ENCODE measurements around the gene NUP160. TPM values are rescaled to one million over a fixed set of nuclear protein-coding genes. Genes with fewer than 3 reads are reported as not detected.
"Not testable (repeated sequence)": the region's sequence is repeated elsewhere in the genome, so short reads cannot be mapped to it uniquely, and the experiment has no call there.

NUP160 gene
- total RNA-seq, 2 experiments from 2014 or later: 66.3 to 67.3 TPM

- Mint-ChIP-seq H3K4me1 (peaks cover 8% of the 10 kb centered on the region), H3K27ac (no peak overlapping the region), H3K36me3 (ENCODE audit: low read depth) (peaks cover 28% of the 10 kb centered on the region), H3K9me3 (no peaks in the 10 kb centered on the region), H3K4me3 (no peak overlapping the region), H3K27me3 (no peaks in the 10 kb centered on the region)
- POLR2A ChIA-PET: no interaction called here
- CTCF ChIA-PET: no interaction called here
- DNase-seq: no peak
Observed at GRCh38 chr11:47773882-47774281, 74.3 kb downstream of the NUP160 start.

- CTCF ChIA-PET: interaction anchor here (0.6 to 1.5 kb wide), 3 partner anchors 8 to 330 kb away, joined by 3 to 6 read pairs (median 4); no protein-coding TSS in a partner anchor
- H3K4me3 Mint-ChIP-seq, H3K9me3 Mint-ChIP-seq, DNase-seq, H3K27me3 Mint-ChIP-seq, POLR2A ChIA-PET: not testable (repeated sequence)
- peaks cover 22% of the 10 kb centered on the region for H3K4me1 Mint-ChIP-seq
- H3K36me3 Mint-ChIP-seq (ENCODE audit: low read depth): peaks cover 18% of the 10 kb centered on the region
- peak overlapping the region; percentile 80 for H3K27ac Mint-ChIP-seq
Observed at GRCh38 chr11:47769556-47769955, 78.6 kb downstream of the NUP160 start.

DNA sequence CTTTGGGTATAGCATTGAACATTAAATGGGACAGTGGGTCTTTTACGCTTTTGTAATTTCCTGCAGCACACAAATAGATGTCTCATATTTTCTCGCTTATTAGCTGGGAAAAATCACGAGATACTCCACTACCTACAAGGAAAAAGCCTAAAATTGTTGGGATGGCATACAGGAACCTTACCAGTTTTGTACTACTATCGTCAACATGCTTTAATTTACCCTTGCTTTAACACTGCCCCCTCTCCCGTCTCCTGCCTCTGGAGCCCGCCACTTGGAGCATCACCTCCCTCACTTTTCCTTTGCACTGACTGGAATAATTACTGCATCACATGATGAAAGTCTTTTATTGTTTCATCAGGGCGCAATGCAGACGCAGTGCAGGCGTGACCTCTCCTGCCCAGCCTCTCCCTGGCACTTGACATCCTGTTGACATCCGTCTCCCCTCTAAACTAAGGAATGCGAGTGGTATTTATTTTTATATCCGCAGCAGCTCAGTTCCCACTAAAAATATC is 80.0 kb downstream of the NUP160 start:
- CTCF ChIA-PET: interaction anchor here (1.3 to 1.5 kb wide), 2 partner anchors 8 to 10 kb away, joined by 3 to 4 read pairs; no protein-coding TSS in a partner anchor

GRCh38 chr11:47766509-47767227 is 81.5 kb downstream of the NUP160 start:
- Mint-ChIP-seq H3K9me3 (no peaks in the 10 kb centered on the region), H3K27me3 (no peaks in the 10 kb centered on the region), H3K36me3 (ENCODE audit: low read depth) (peaks cover 32% of the 10 kb centered on the region), H3K4me3 (peak overlapping the region; percentile 98), H3K27ac (peak overlapping the region; percentile 100), H3K4me1 (peaks cover 29% of the 10 kb centered on the region)
- CTCF ChIA-PET: no interaction called here
- POLR2A ChIA-PET: no interaction called here
- DNase-seq: peak; percentile 83

More for the DNA sequence above, 80.0 kb downstream of the NUP160 start:
- H3K27ac Mint-ChIP-seq: peak overlapping the region; percentile 100
- DNase-seq: peak; percentile 37
- H3K4me1 Mint-ChIP-seq: peaks cover 29% of the 10 kb centered on the region
- POLR2A ChIA-PET: interaction anchor here (0.6 to 0.7 kb wide), 2 partner anchors 368 to 546 kb away, joined by 3 to 4 read pairs; no protein-coding TSS in a partner anchor
- no peaks in the 10 kb centered on the region for H3K27me3 Mint-ChIP-seq
- H3K36me3 Mint-ChIP-seq (ENCODE audit: low read depth): peaks cover 27% of the 10 kb centered on the region
- H3K9me3 Mint-ChIP-seq: no peaks in the 10 kb centered on the region
- peak overlapping the region; percentile 98 for H3K4me3 Mint-ChIP-seq

DNA sequence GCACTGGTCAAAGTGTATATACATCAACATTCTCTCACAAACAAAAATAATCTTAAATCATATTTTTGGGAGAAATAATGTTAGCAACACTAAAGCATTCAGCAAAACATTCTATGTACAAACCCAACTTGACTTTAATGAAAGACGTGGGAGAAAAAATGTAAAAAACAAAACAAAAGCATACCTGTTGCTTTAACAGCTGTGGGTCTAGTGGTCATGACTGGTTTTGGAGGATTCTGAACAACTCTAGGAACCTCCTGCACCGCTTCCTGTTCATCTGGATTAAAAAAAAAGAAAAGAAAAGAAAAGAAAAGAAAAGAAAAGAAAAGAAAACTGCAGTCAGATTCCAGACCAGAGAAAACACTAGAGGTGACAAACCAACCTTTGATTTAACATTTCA is 83.1 kb downstream of the NUP160 start:
- Mint-ChIP-seq H3K36me3 (ENCODE audit: low read depth) (peaks cover 42% of the 10 kb centered on the region), H3K27me3 (no peaks in the 10 kb centered on the region), H3K4me3 (peak overlapping the region; percentile 98), H3K9me3 (no peaks in the 10 kb centered on the region), H3K4me1 (peaks cover 29% of the 10 kb centered on the region), H3K27ac (peak overlapping the region; percentile 100)
- DNase-seq: no peak
- CTCF ChIA-PET: interaction anchor here (0.5 to 0.9 kb wide), 3 partner anchors 9 to 66 kb away, joined by 3 to 4 read pairs (median 3); no protein-coding TSS in a partner anchor
- POLR2A ChIA-PET: no interaction called here

- POLR2A ChIA-PET, H3K4me1 Mint-ChIP-seq, H3K9me3 Mint-ChIP-seq, H3K27me3 Mint-ChIP-seq, DNase-seq, H3K4me3 Mint-ChIP-seq, H3K27ac Mint-ChIP-seq: not testable (repeated sequence)
- peaks cover 63% of the 10 kb centered on the region for H3K36me3 Mint-ChIP-seq (ENCODE audit: low read depth)
- CTCF ChIA-PET: interaction anchor here (0.6 kb wide), 1 partner anchor 48 kb away, joined by 3 read pairs; no protein-coding TSS in a partner anchor
Observed at GRCh38 chr11:47759291-47759690, 88.9 kb downstream of the NUP160 start.

- no peak for DNase-seq
- Mint-ChIP-seq H3K27me3 (no peaks in the 10 kb centered on the region), H3K4me1 (peaks cover 3% of the 10 kb centered on the region), H3K27ac (no peak overlapping the region), H3K36me3 (ENCODE audit: low read depth) (peaks cover 66% of the 10 kb centered on the region), H3K4me3 (no peak overlapping the region), H3K9me3 (no peaks in the 10 kb centered on the region)
- ChIA-PET CTCF (interaction anchor here (0.7 kb wide), 1 partner anchor 160 kb away, joined by 4 read pairs; no protein-coding TSS in a partner anchor), POLR2A (no interaction called here)
Observed at GRCh38 chr11:47756208-47756607, 91.9 kb downstream of the NUP160 start.

DNA sequence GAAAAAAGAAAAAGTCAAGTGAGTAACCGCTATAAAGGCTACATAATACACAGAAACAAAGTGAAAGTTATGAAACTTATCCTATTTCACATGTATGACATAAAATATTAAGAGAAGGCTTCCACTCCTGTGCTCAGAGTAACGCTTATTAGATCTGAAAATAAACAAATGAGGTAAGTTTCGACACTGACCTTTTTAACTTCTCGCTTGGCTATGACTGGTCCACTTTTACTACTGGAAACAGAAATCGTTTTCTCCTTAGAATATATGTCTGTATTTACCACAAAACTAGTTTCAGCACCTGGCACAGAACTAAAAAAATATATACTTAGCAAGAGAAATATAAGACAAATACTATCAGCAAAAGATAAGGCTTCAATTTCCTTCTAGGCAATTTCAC is 97.4 kb downstream of the NUP160 start:
- Mint-ChIP-seq H3K27me3 (no peaks in the 10 kb centered on the region), H3K36me3 (ENCODE audit: low read depth) (peaks cover 54% of the 10 kb centered on the region), H3K4me1 (peaks cover 3% of the 10 kb centered on the region), H3K4me3 (no peak overlapping the region), H3K27ac (no peak overlapping the region), H3K9me3 (no peaks in the 10 kb centered on the region)
- no peak for DNase-seq
- POLR2A ChIA-PET: no interaction called here
- CTCF ChIA-PET: interaction anchor here (0.6 kb wide), 1 partner anchor 33 kb away, joined by 4 read pairs; no protein-coding TSS in a partner anchor

- peaks cover 61% of the 10 kb centered on the region for H3K36me3 Mint-ChIP-seq (ENCODE audit: low read depth)
Observed at GRCh38 chr11:47742494-47742893, 105.7 kb downstream of the NUP160 start.

DNA sequence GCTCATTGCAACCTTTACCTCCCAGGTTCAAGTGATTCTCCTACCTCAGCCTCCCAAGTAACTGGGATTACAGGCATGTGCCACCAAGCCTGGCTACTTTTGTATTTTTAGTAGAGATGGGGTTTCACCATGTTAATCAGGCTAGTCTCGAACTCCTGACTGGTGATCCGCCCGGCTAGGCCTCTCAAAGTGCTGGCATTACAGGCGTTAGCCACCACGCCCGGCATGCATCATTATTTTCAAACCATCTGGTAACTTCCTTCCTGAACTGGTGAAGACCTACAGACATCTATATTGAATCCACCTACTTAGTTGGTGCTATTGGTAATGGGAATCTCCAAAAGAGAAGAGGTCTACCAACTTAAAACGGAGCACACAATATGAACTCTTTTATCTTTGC is 110.3 kb downstream of the NUP160 start:
- H3K4me3 Mint-ChIP-seq, H3K27me3 Mint-ChIP-seq, H3K9me3 Mint-ChIP-seq, H3K4me1 Mint-ChIP-seq, DNase-seq: not testable (repeated sequence)
- CTCF ChIA-PET: interaction anchor here (1.0 to 1.3 kb wide), 2 partner anchors 14 to 21 kb away, joined by 3 read pairs; no protein-coding TSS in a partner anchor
- POLR2A ChIA-PET: interaction anchor here (0.6 kb wide), 1 partner anchor 346 kb away, joined by 3 read pairs; no protein-coding TSS in a partner anchor
- Mint-ChIP-seq H3K36me3 (ENCODE audit: low read depth) (peaks cover 55% of the 10 kb centered on the region), H3K27ac (peak overlapping the region; percentile 36)

More at GRCh38 chr11:47742494-47742893, 105.7 kb downstream of the NUP160 start:
- DNase-seq, H3K27me3 Mint-ChIP-seq, H3K4me3 Mint-ChIP-seq, H3K27ac Mint-ChIP-seq, POLR2A ChIA-PET, H3K4me1 Mint-ChIP-seq, H3K9me3 Mint-ChIP-seq: not testable (repeated sequence)
- CTCF ChIA-PET: interaction anchor here (0.6 kb wide), 1 partner anchor 19 kb away, joined by 5 read pairs; no protein-coding TSS in a partner anchor

- H3K27ac Mint-ChIP-seq: no peak overlapping the region
- ChIA-PET POLR2A (interaction anchor here (0.8 kb wide), 1 partner anchor 551 kb away, joined by 3 read pairs; no protein-coding TSS in a partner anchor), CTCF (interaction anchor here (1.6 kb wide), 1 partner anchor 8 kb away, joined by 3 read pairs; no protein-coding TSS in a partner anchor)
- H3K4me1 Mint-ChIP-seq: no peaks in the 10 kb centered on the region
- peaks cover 68% of the 10 kb centered on the region for H3K36me3 Mint-ChIP-seq (ENCODE audit: low read depth)
- DNase-seq: no peak
- H3K4me3 Mint-ChIP-seq: no peak overlapping the region
- no peaks in the 10 kb centered on the region for H3K27me3 Mint-ChIP-seq
- no peaks in the 10 kb centered on the region for H3K9me3 Mint-ChIP-seq
Observed at GRCh38 chr11:47732271-47732670, 115.9 kb downstream of the NUP160 start.

- H3K4me1 Mint-ChIP-seq: no peaks in the 10 kb centered on the region
- no peak overlapping the region for H3K27ac Mint-ChIP-seq
- H3K27me3 Mint-ChIP-seq: no peaks in the 10 kb centered on the region
- ChIA-PET POLR2A (no interaction called here), CTCF (interaction anchor here (1.3 to 1.6 kb wide), 3 partner anchors 9 to 53 kb away, joined by 3 to 5 read pairs (median 4); no protein-coding TSS in a partner anchor)
- peaks cover 62% of the 10 kb centered on the region for H3K36me3 Mint-ChIP-seq (ENCODE audit: low read depth)
- no peaks in the 10 kb centered on the region for H3K9me3 Mint-ChIP-seq
- no peak overlapping the region for H3K4me3 Mint-ChIP-seq
- DNase-seq: no peak
Observed at GRCh38 chr11:47731475-47731874, 116.7 kb downstream of the NUP160 start.

Data from activated CD4-positive, alpha-beta T cell treated with anti-CD3 and anti-CD28 coated beads, Interleukin-2, amount 10 ng/mL, durations not matched to agents 7 days and 5 days (primary cell).